ENCODE results near the gene MAGI2. TPM values are rescaled to one million over a fixed set of nuclear protein-coding genes. Genes with fewer than 3 reads are reported as not detected.

Gene MAGI2
- total RNA-seq, result 1.7 and 6.2 TPM in 2 replicates

DNA sequence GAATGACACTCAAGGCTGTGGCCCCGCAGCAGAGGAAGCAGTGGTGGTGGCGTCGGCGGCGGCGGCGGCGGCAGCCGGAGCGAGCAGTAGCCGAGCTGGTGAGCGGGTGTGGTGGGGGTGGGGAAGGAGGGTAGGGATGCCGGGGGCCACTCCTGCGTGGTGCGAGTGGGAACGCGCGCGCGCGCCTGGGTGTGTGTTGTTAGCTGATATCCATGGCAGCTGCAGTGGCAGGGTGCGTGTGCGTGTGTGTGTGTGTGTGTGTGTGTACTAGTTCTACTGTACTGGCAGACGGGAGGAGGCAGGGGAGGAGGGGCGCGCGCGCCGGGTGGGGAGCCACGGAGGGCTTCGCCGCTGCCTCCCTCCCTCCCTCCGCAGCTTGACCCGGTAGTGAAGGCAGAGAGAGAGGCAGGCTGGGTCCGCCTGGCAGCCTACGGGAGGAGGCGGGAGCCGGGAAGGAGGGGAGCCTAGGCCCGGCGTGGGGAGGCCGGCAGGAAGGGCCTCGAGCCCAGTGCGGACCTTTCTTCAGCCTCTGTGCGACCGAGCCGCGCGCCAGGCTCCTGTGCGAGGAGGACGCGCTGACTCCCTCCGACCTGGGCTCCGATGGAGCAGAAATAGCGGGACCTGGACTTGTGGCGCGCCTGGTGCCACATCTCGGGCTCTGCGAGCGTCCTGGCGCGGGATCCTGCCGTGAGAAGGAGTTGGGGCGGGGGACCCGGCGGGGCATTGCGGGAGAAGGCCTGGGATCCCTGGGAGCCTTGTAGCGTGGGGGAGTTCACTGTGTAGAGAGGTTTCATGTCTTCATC lies at the start of gene MAGI2:
MAGI2 (minus strand) TSS at position 110 of the 803 bp plus-strand sequence. CDS start 347 bp downstream, outside the sequence.

